Measurements from ENCODE around the gene ZBTB7C.

DNA sequence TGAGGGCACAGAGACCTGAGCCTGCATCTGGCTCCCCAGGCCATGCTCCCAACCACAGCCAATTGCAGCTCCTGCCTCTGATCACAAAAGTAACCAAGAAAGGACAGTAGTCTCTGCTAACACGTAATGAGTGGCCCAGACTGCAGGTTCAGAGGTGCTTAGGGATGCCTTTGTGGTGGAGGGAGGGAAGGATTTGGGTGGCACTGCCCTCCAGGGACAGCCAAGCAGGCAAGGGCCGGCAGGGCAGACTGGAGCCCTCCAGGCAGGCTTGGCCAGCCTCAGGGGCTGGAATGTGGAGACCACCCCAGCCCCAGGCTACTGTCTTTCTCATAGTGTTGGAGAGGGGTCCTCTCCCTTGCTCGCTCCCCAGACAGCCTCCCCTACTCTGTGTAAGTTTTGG lies 364.2 kb downstream of the ZBTB7C start:
- TF ChIP-seq EZH2phosphoT487 (IDR thresholded peaks at IDR 0.05) (no peak), EZH2 (IDR thresholded peaks at IDR 0.05) (no peak)
- TF ChIP-seq, protein P1, sequence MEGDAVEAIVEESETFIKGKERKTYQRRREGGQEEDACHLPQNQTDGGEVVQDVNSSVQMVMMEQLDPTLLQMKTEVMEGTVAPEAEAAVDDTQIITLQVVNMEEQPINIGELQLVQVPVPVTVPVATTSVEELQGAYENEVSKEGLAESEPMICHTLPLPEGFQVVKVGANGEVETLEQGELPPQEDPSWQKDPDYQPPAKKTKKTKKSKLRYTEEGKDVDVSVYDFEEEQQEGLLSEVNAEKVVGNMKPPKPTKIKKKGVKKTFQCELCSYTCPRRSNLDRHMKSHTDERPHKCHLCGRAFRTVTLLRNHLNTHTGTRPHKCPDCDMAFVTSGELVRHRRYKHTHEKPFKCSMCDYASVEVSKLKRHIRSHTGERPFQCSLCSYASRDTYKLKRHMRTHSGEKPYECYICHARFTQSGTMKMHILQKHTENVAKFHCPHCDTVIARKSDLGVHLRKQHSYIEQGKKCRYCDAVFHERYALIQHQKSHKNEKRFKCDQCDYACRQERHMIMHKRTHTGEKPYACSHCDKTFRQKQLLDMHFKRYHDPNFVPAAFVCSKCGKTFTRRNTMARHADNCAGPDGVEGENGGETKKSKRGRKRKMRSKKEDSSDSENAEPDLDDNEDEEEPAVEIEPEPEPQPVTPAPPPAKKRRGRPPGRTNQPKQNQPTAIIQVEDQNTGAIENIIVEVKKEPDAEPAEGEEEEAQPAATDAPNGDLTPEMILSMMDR (IDR thresholded peaks at IDR 0.05) = no peak
